Measurements from ENCODE around the gene EIPR1. TPM values are rescaled to one million over a fixed set of nuclear protein-coding genes. Genes with fewer than 3 reads are reported as not detected.

The EIPR1 gene
- 71.2 and 75.5 TPM in 2 replicates for total RNA-seq (2014; rRNA removed; shearing (Covaris generic))
- polyA plus RNA-seq (2015; cell fraction: cytosol; rRNA removed): 63.7 and 65.9 TPM in 2 replicates
- polyA plus RNA-seq (2015; cell fraction: nucleus; rRNA removed): 37.0 and 42.5 TPM in 2 replicates

GRCh38 chr2:3377612-3378432 lies at the start of gene EIPR1:
Gene EIPR1, minus strand, starts transcription at chr2:3377818. Its CDS starts 129 bp downstream, at chr2:3377689.
- peak; percentile 98 for DNase-seq (ENCODE audit: low read depth)

GRCh38 chr2:3427272-3427671 lies 49.7 kb upstream of the EIPR1 start:
- no peak for DNase-seq (ENCODE audit: low read depth)

- no peak for DNase-seq (ENCODE audit: low read depth)
These were observed 49.0 kb upstream of the EIPR1 start for GRCh38 chr2:3426615-3427014.

- no peak for DNase-seq (ENCODE audit: low read depth)
These were observed 46.7 kb upstream of the EIPR1 start for GRCh38 chr2:3424171-3424795.

GRCh38 chr2:3423492-3424170 lies 46.0 kb upstream of the EIPR1 start:
- DNase-seq (ENCODE audit: low read depth): peak; percentile 57

- DNase-seq (ENCODE audit: low read depth): no peak
These were observed 44.7 kb upstream of the EIPR1 start for GRCh38 chr2:3422161-3422779.

GRCh38 chr2:3421580-3421979 lies 44.0 kb upstream of the EIPR1 start:
- no peak for DNase-seq (ENCODE audit: low read depth)

GRCh38 chr2:3420769-3421397 lies 43.3 kb upstream of the EIPR1 start:
- DNase-seq (ENCODE audit: low read depth): no peak

GRCh38 chr2:3420076-3420768 lies 42.6 kb upstream of the EIPR1 start:
- DNase-seq (ENCODE audit: low read depth): no peak

- DNase-seq (ENCODE audit: low read depth): no peak
These were observed 41.3 kb upstream of the EIPR1 start for GRCh38 chr2:3418766-3419404.

GRCh38 chr2:3414133-3414860 lies 36.7 kb upstream of the EIPR1 start:
- DNase-seq (ENCODE audit: low read depth): no peak

- no peak for DNase-seq (ENCODE audit: low read depth)
These were observed 36.1 kb upstream of the EIPR1 start for GRCh38 chr2:3413697-3414096.

- no peak for DNase-seq (ENCODE audit: low read depth)
These were observed 33.5 kb upstream of the EIPR1 start for GRCh38 chr2:3411103-3411502.

GRCh38 chr2:3409627-3410170 lies 32.1 kb upstream of the EIPR1 start:
- DNase-seq (ENCODE audit: low read depth): no peak

GRCh38 chr2:3408781-3409180 lies 31.2 kb upstream of the EIPR1 start:
- no peak for DNase-seq (ENCODE audit: low read depth)

GRCh38 chr2:3406501-3406900 lies 28.9 kb upstream of the EIPR1 start:
- no peak for DNase-seq (ENCODE audit: low read depth)

- DNase-seq (ENCODE audit: low read depth): no peak
These were observed 28.3 kb upstream of the EIPR1 start for GRCh38 chr2:3405876-3406275.

- no peak for DNase-seq (ENCODE audit: low read depth)
These were observed 27.7 kb upstream of the EIPR1 start for GRCh38 chr2:3405307-3405706.

- no peak for DNase-seq (ENCODE audit: low read depth)
These were observed 26.8 kb upstream of the EIPR1 start for GRCh38 chr2:3404349-3404894.
